ENCODE results near the gene SZRD1.

DNA sequence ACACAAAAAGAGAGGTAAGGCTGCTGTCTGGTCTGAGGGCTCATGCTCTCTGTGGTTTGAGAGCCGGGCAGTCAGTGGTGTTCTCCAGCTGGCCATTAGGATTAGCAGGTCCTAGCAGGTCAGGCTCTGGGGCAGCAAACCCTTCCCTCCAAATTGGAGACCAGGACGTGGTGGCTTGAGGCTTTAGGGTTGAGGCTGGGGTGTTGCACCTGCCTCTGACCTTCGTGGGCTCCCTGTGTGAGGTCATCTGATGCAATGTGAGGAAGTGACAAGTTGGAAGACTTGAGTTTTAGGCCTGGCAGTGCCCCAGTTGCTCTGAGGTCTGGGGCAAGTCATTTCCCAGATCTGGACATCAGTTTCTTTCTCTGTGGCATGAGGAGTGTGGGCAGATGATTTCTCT lies 24.4 kb downstream of the SZRD1 start:
- TF ChIP-seq, protein P1, sequence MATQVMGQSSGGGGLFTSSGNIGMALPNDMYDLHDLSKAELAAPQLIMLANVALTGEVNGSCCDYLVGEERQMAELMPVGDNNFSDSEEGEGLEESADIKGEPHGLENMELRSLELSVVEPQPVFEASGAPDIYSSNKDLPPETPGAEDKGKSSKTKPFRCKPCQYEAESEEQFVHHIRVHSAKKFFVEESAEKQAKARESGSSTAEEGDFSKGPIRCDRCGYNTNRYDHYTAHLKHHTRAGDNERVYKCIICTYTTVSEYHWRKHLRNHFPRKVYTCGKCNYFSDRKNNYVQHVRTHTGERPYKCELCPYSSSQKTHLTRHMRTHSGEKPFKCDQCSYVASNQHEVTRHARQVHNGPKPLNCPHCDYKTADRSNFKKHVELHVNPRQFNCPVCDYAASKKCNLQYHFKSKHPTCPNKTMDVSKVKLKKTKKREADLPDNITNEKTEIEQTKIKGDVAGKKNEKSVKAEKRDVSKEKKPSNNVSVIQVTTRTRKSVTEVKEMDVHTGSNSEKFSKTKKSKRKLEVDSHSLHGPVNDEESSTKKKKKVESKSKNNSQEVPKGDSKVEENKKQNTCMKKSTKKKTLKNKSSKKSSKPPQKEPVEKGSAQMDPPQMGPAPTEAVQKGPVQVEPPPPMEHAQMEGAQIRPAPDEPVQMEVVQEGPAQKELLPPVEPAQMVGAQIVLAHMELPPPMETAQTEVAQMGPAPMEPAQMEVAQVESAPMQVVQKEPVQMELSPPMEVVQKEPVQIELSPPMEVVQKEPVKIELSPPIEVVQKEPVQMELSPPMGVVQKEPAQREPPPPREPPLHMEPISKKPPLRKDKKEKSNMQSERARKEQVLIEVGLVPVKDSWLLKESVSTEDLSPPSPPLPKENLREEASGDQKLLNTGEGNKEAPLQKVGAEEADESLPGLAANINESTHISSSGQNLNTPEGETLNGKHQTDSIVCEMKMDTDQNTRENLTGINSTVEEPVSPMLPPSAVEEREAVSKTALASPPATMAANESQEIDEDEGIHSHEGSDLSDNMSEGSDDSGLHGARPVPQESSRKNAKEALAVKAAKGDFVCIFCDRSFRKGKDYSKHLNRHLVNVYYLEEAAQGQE (IDR thresholded peaks at IDR 0.05; ENCODE audit: insufficient read depth in 1 of 2, low read depth in 2 of 2, low read length in 2 of 2) = no peak
- no peak for TF ChIP-seq TAF1 (IDR thresholded peaks at IDR 0.05; ENCODE audit: borderline replicate concordance, insufficient read depth, low read length)
- no peak for TF ChIP-seq POLR2AphosphoS5 (IDR thresholded peaks at IDR 0.05; ENCODE audit: low read depth, low read length)
